Keratinocyte (primary cell): ENCODE data around the gene PXYLP1. TPM values are rescaled to one million over a fixed set of nuclear protein-coding genes. Genes with fewer than 3 reads are reported as not detected.

Source experiments
- DNase-seq: peaks from one replicate; pipeline ENCODE4 v3.0.0-alpha.2; 2011; ENCODE audit warnings: low read depth, missing footprints, low spot score
- FAIRE-seq: peaks from 2 replicates; lab custom pipeline; 2011; peaks lifted over from hg19 to GRCh38; lab: Jason Lieb, UNC
- H2AFZ ChIP-seq: 2 replicates; pipeline ENCODE4 v1.6.0; 2012; ENCODE audit warnings: low read length, control low read depth, inconsistent platforms; ENCODE audit not compliant: control insufficient read depth
- H3K27ac ChIP-seq: 2 replicates; pipeline ENCODE4 v1.5.1; 2011; ENCODE audit warnings: low read length; ENCODE audit not compliant: control insufficient read depth, insufficient read depth
- H3K27me3 ChIP-seq: 3 replicates; pipeline ENCODE4 v1.6.0; 2011; ENCODE audit warnings: low read length; ENCODE audit not compliant: control insufficient read depth, insufficient read depth; ENCODE audit errors: extremely low read depth
- H3K36me3 ChIP-seq, 2 experiments: 2 replicates in 1 of 2; 3 replicates in 1 of 2; pipeline ENCODE4 v1.5.1; 2011; ENCODE audit warnings: low read length in 2 of 2, mild to moderate bottlenecking in 1 of 2; ENCODE audit not compliant: control insufficient read depth in 2 of 2, insufficient read depth in 2 of 2; ENCODE audit errors: extremely low read depth in 1 of 2
- H3K4me1 ChIP-seq: 3 replicates; pipeline ENCODE4 v1.5.1; 2011; ENCODE audit warnings: low read length; ENCODE audit not compliant: control insufficient read depth, insufficient read depth; ENCODE audit errors: extremely low read depth
- H3K4me2 ChIP-seq: 3 replicates; pipeline ENCODE4 v1.6.0; 2011; ENCODE audit warnings: low read depth, low read length; ENCODE audit not compliant: control insufficient read depth, insufficient read depth; ENCODE audit errors: extremely low read depth
- H3K4me3 ChIP-seq, 3 experiments: fragments of 200-600 bp in 1 of 3; sonication (generic) in 1 of 3; 2 replicates in 2 of 3; 3 replicates in 1 of 3; pipeline ENCODE4 v1.5.1; 2011 to 2016; ENCODE audit warnings: low read length in 3 of 3, mild to moderate bottlenecking in 3 of 3, control low read depth in 2 of 3, inconsistent platforms in 1 of 3, low read depth in 1 of 3, mixed read lengths in 1 of 3, mixed run types in 1 of 3, moderate library complexity in 1 of 3; ENCODE audit not compliant: control insufficient read depth in 2 of 3, insufficient read depth in 2 of 3; ENCODE audit errors: extremely low read depth in 1 of 3
- H3K79me2 ChIP-seq: 2 replicates; pipeline ENCODE4 v1.6.0; 2012; ENCODE audit warnings: low read length; ENCODE audit not compliant: control insufficient read depth, insufficient read depth
- H3K9ac ChIP-seq: 3 replicates; pipeline ENCODE4 v1.6.0; 2011; ENCODE audit warnings: low read length; ENCODE audit not compliant: control insufficient read depth, insufficient read depth; ENCODE audit errors: extremely low read depth
- H3K9me1 ChIP-seq: 3 replicates; pipeline ENCODE4 v1.6.0; 2011; ENCODE audit warnings: low read length; ENCODE audit not compliant: control insufficient read depth, insufficient read depth; ENCODE audit errors: extremely low read depth
- H3K9me3 ChIP-seq: 2 replicates; pipeline ENCODE4 v1.5.1; 2012; ENCODE audit warnings: low read depth, low read length; ENCODE audit not compliant: control insufficient read depth
- H4K20me1 ChIP-seq: 3 replicates; pipeline ENCODE4 v1.6.0; 2011; ENCODE audit warnings: low read length; ENCODE audit not compliant: control insufficient read depth, insufficient read depth; ENCODE audit errors: extremely low read depth
- EZH2 ChIP-seq: IDR thresholded peaks from one replicate; pipeline ENCODE4 v1.6.1; 2012; ENCODE audit warnings: inconsistent platforms, mild to moderate bottlenecking, low read length, moderate library complexity
- dilution Hi-C: fragments of 300-500 bp; cut with MboI; formaldehyde crosslinking; loops from one replicate; pipeline ENCODE4 v1.7.0; 2020; ENCODE audit warnings: low sequenced_read_pairs; ENCODE audit not compliant: extremely low pct_ligation_motif_present
- polyA plus RNA-seq, 5 experiments: library from polyadenylated mRNA; depleted of rRNA in 3 of 5; stranded (reverse) in 3 of 5; stranded (forward) in 1 of 5; unstranded in 1 of 5; fragments of >200 nt; gene quantifications; 1 replicate in 1 of 5; 2 replicates in 3 of 5; 3 replicates in 1 of 5; pipeline versions ENCODE4 v1.2.1 to v1.2.3, GENCODE V29; 2011 to 2012; ENCODE audit warnings: missing spikeins in 2 of 5, low read depth in 1 of 5, low replicate concordance in 1 of 5
- TF ChIP-seq, protein P1 (sequence below), 3 experiments: IDR thresholded peaks in 1 of 3; conservative IDR thresholded peaks in 1 of 3; optimal IDR thresholded peaks in 1 of 3; 2 replicates in 2 of 3; 3 replicates in 1 of 3; pipeline versions ENCODE3 to v1.5.1; 2011; ENCODE audit warnings: low read length in 3 of 3, mild to moderate bottlenecking in 3 of 3, moderate library complexity in 2 of 3, control low read depth in 1 of 3, inconsistent platforms in 1 of 3; ENCODE audit not compliant: insufficient read depth in 2 of 3; ENCODE audit errors: extremely low read depth in 1 of 3

The PXYLP1 gene
- polyA plus RNA-seq, 1 donor (not counting 4 experiments of a cell fraction or from before 2014, with no cell fraction given) = 3.0 TPM

DNA sequence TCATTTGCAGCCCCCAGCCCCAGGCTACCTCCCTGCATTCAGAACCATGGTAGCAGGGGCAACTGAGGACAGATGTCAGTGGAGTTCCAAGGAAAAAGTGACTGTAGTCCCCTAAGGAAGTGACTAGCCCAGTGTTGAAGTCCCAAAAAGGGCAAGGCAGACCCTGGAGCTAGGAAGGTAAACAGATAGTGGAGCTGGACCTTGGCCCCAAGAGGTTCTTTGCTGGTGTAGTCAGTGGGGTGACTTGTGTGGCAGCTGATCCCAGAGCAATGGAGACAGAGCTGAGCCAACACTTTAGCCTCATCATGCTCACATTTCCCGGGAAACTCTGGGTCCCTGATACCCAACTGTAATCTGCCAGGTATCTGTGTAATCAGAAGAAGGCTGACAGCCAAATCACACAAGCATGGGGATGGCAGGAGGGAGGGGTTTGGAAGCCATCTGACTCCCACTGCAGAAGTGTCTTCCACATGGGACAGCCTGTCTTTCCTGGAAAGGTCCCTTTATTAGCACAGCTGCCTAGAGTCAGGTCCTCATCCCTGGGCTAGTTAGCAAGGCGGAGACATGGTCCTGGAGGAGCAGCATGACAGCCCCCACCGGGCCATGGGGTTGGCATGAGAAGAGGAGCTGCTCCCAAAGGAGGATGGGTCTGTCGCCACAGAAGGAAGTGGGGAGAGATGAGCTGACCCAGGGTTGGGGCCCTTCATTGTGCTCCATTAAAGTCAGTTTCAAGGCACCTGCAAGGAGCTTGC is 39.8 kb downstream of the PXYLP1 start:
- Histone ChIP-seq H2AFZ (no peak overlapping the region), H3K4me3 (no peak overlapping the region), H4K20me1 (no peaks in the 10 kb centered on the region), H3K4me2 (no peak overlapping the region), H3K36me3 (no peaks in the 10 kb centered on the region), H3K27me3 (no peaks in the 10 kb centered on the region), H3K9ac (no peak overlapping the region), H3K4me1 (peaks cover 28% of the 10 kb centered on the region), H3K27ac (no peak overlapping the region), H3K9me3 (no peaks in the 10 kb centered on the region), H3K79me2 (no peaks in the 10 kb centered on the region), H3K9me1 (no peaks in the 10 kb centered on the region)
- FAIRE-seq (no peak), DNase-seq (no peak)
- TF ChIP-seq, protein P1, sequence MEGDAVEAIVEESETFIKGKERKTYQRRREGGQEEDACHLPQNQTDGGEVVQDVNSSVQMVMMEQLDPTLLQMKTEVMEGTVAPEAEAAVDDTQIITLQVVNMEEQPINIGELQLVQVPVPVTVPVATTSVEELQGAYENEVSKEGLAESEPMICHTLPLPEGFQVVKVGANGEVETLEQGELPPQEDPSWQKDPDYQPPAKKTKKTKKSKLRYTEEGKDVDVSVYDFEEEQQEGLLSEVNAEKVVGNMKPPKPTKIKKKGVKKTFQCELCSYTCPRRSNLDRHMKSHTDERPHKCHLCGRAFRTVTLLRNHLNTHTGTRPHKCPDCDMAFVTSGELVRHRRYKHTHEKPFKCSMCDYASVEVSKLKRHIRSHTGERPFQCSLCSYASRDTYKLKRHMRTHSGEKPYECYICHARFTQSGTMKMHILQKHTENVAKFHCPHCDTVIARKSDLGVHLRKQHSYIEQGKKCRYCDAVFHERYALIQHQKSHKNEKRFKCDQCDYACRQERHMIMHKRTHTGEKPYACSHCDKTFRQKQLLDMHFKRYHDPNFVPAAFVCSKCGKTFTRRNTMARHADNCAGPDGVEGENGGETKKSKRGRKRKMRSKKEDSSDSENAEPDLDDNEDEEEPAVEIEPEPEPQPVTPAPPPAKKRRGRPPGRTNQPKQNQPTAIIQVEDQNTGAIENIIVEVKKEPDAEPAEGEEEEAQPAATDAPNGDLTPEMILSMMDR (optimal IDR thresholded peaks at IDR 0.05 in 1 of 3, IDR thresholded peaks at IDR 0.05 in 1 of 3, conservative IDR thresholded peaks at IDR 0.05 in 1 of 3; ENCODE audit: extremely low read depth in 1 of 3, insufficient read depth in 2 of 3, low read length in 3 of 3) = no peak
- no peak for TF ChIP-seq EZH2
- dilution Hi-C loops = no loop called here

DNA sequence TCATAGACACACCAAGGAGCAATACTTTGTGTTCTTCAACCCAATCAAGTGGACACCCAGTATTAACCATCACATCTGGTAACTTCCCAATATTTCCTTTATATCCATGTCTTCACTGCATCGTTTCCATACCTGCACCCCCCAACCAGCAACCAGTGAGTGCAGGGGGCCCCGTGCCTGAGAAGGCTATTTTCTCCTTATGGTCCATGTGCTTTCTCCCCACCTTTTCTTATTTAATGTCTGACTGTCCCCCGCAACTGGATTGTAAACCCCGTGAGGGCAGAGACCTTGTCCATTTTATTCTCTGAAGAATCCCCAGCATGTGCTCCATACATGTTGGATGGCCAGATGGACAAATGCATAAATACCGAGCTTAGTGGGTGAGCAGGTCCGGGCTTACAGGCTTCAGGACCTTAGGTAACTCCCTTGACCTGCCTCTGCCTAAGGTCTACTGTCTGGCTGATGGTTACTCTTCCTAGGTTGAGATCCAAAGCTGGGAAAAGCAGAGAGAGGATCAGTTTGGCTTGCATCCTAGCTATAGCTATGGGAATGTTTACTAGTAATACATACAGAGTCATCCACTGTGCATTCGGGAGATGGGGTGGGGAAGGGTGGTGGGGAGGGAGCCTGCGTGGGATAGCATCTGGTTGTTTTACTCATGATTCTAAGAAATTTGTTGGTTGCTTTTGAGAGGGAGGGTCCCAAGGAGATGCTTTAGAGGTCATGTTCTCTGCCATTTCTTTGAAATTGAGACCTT is 41.5 kb downstream of the PXYLP1 start:
- DNase-seq (no peak), FAIRE-seq (no peak)
- Histone ChIP-seq H3K36me3 (no peaks in the 10 kb centered on the region), H3K9ac (no peak overlapping the region), H3K27ac (no peak overlapping the region), H3K4me3 (no peak overlapping the region), H4K20me1 (no peaks in the 10 kb centered on the region), H3K27me3 (no peaks in the 10 kb centered on the region), H2AFZ (no peak overlapping the region), H3K9me1 (no peaks in the 10 kb centered on the region), H3K9me3 (no peaks in the 10 kb centered on the region), H3K79me2 (no peaks in the 10 kb centered on the region), H3K4me1 (peaks cover 28% of the 10 kb centered on the region), H3K4me2 (no peak overlapping the region)
- dilution Hi-C loops = no loop called here
- no peak for TF ChIP-seq EZH2
- TF ChIP-seq, protein P1 (optimal IDR thresholded peaks at IDR 0.05 in 1 of 3, IDR thresholded peaks at IDR 0.05 in 1 of 3, conservative IDR thresholded peaks at IDR 0.05 in 1 of 3; ENCODE audit: extremely low read depth in 1 of 3, insufficient read depth in 2 of 3, low read length in 3 of 3) = no peak
